ENCODE results near the gene CCDC47. TPM values are rescaled to one million over a fixed set of nuclear protein-coding genes. Genes with fewer than 3 reads are reported as not detected.

The CCDC47 gene, protein sequence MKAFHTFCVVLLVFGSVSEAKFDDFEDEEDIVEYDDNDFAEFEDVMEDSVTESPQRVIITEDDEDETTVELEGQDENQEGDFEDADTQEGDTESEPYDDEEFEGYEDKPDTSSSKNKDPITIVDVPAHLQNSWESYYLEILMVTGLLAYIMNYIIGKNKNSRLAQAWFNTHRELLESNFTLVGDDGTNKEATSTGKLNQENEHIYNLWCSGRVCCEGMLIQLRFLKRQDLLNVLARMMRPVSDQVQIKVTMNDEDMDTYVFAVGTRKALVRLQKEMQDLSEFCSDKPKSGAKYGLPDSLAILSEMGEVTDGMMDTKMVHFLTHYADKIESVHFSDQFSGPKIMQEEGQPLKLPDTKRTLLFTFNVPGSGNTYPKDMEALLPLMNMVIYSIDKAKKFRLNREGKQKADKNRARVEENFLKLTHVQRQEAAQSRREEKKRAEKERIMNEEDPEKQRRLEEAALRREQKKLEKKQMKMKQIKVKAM
- total RNA-seq (2016; rRNA removed; fragmentation: Illumina TruSeq; extraction: Trizol) (61.6 and 99.5 TPM in 2 replicates), polyA plus RNA-seq (2011; rRNA removed) (54.4 and 59.3 TPM in 2 replicates), polyA minus RNA-seq (2011; rRNA and poly(A)+ RNA removed; ENCODE audit: low replicate concordance) (19.5 and 38.0 TPM in 2 replicates), Bru-seq, nascent RNA (percentile 86 among the genes with signal in this experiment), BruChase-seq, experiment 1, labeled RNA remaining after a 6-hour chase (percentile 96 among the genes with signal in this experiment), BruChase-seq, experiment 2, labeled RNA remaining after a 2-hour chase (percentile 94 among the genes with signal in this experiment)
- 14.7 and 18.1 TPM in 2 replicates for total RNA-seq (2016; cell fraction: cytosol; rRNA removed; fragmentation: Illumina TruSeq; extraction: Trizol; ENCODE audit: low read depth)
- 56.1 and 100 TPM in 2 replicates for total RNA-seq (2016; cell fraction: insoluble cytoplasmic fraction; rRNA removed; fragmentation: Illumina TruSeq; extraction: Trizol)
- 15.1 and 20.6 TPM in 2 replicates for total RNA-seq (2016; cell fraction: membrane; rRNA removed; fragmentation: Illumina TruSeq; extraction: Trizol)
- total RNA-seq (2016; cell fraction: nucleus; rRNA removed; fragmentation: Illumina TruSeq; extraction: Trizol) = 87.9 and 101 TPM in 2 replicates
- 31.9 and 50.0 TPM in 2 replicates for polyA plus RNA-seq (2011; cell fraction: cytosol; rRNA removed)
- polyA plus RNA-seq (2011; cell fraction: nucleus; rRNA removed) = 16.9 and 28.0 TPM in 2 replicates
- 84.0 and 93.9 TPM in 2 replicates for polyA plus RNA-seq (2012)
- polyA plus RNA-seq (2016; cell fraction: cytosol; fragmentation: Illumina TruSeq; extraction: Trizol; ENCODE audit: low read depth) = 4.5 and 4.6 TPM in 2 replicates
- 48.5 and 55.2 TPM in 2 replicates for polyA plus RNA-seq (2016; cell fraction: insoluble cytoplasmic fraction; fragmentation: Illumina TruSeq; extraction: Trizol; ENCODE audit: low read depth)
- polyA plus RNA-seq (2016; cell fraction: membrane; fragmentation: Illumina TruSeq; extraction: Trizol; ENCODE audit: low read depth) = 7.8 and 9.6 TPM in 2 replicates
- polyA plus RNA-seq (2016; cell fraction: nucleus; fragmentation: Illumina TruSeq; extraction: Trizol; ENCODE audit: insufficient read depth, low read depth) = 108 and 115 TPM in 2 replicates
- 45.4 and 57.4 TPM in 2 replicates for polyA minus RNA-seq (2011; cell fraction: cytosol; rRNA and poly(A)+ RNA removed)
- 39.5 and 51.5 TPM in 2 replicates for polyA minus RNA-seq (2011; cell fraction: nucleus; rRNA and poly(A)+ RNA removed)
- long read RNA-seq, experiment 1, transcript CCDC47-204 (12 exons, 1,719 nt) = minor isoform, 8 of 165 reads
- long read RNA-seq, experiment 1, transcript CCDC47-201 (13 exons, 3,466 nt) = major isoform, 127 of 165 reads
- long read RNA-seq, experiment 1, partial matches to known transcripts = 15 of 165 reads
- long read RNA-seq, experiment 1, other reads (novel, unspliced or antisense) = 12 of 165 reads
- long read RNA-seq, experiment 2, transcript CCDC47-201 (13 exons, 3,466 nt) = major isoform, 34 of 78 reads
- long read RNA-seq, experiment 2, partial matches to known transcripts = 21 of 78 reads
- long read RNA-seq, experiment 2, other reads (novel, unspliced or antisense) = 21 of 78 reads

DNA sequence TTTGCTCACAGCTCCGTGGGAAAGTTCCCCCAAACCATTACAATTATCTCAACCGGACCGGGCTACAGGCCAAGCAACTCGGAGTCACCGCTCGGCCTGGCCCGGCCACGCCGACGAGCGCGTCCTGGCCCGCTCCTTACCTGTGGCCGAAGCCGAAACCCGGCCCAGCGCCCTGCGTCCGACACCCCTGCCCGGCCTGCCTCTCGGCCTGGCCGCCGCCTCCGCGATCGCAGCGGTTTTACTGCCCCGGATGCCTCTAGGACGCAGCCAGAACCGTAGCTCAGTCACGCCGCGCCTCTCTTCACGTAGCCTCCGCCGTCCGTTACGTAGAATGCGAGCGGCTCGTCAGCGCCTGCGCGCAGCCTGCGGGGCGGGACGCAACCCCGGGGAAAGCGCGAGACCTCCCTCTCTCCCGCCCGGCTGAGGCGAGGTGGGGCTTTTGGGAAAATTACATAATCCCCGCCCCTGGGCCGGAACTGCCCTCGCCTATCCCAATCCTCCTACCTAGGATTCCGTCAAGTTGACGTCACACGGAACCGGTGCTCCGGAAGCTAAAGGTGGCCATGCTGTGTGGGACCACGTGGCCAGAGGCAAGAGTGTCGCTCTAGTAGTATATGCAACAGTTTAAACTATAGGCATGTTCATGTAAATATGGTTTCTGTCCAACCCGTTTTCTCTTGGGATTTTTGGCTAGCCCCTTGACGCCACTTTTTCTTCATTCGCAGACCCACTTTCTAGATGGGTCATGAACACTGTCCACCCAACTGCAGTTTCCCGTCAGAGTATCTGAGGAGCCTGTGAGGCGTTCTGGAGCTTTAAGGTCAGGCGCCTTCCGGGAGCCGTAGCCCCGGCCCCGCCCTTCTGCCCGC lies at the start of gene CCDC47:
TSS of gene CCDC47 (minus strand) at position 326 of the 869 bp plus-strand sequence. CDS start 7,422 bp downstream, outside the sequence.
- DNase-seq (ENCODE audit: low spot score) = peak; percentile 100
- ChIA-PET POLR2A (interaction anchor here (0.8 to 5.0 kb wide), 38 partner anchors 8 to 732 kb away, joined by 3 to 77 read pairs (median 5); partner anchors contain the start of genes CEP95, DCAF7, DDX5 and FTSJ3), CTCF (ENCODE audit: low intra/inter-chr PET ratio, low total read pairs) (no interaction called here)
- Histone ChIP-seq H4K20me1 (ENCODE audit: insufficient read depth, low read length) (peaks cover 40% of the 10 kb centered on the region), H3K27me3 (ENCODE audit: control insufficient read depth in 1 of 2, insufficient read depth in 2 of 2, low read length in 2 of 2) (peaks cover 0 to 6% of the 10 kb centered on the region in 2 experiments; a peak in 1 of 5 replicates), H3K4me3 (replicated peaks in 1 of 3; ENCODE audit: insufficient read depth in 1 of 3, low read depth in 2 of 3, low read length in 3 of 3) (peak within 1 kb of the TSS; percentile 93 to 99 (median 94)), H3K9me3 (ENCODE audit: low read length) (no peaks in the 10 kb centered on the region), H2AFZ (ENCODE audit: low read length) (peak within 1 kb of the TSS; percentile 57), H3K27ac (ENCODE audit: extremely low read length, insufficient read depth, low read length) (peak within 1 kb of the TSS; percentile 100), H3K36me3 (replicated peaks in 1 of 2; ENCODE audit: control insufficient read depth in 1 of 2, insufficient read depth in 2 of 2, low read length in 2 of 2) (peaks cover 5 to 24% of the 10 kb centered on the region in 2 experiments; a peak in 4 of 5 replicates), H3K9ac (ENCODE audit: insufficient read depth, low read depth, low read length) (peak within 1 kb of the TSS; percentile 98), H3K79me2 (ENCODE audit: insufficient read depth, low read length) (peaks cover 90% of the 10 kb centered on the region), H3K4me2 (ENCODE audit: low read depth, low read length) (peak within 1 kb of the TSS; percentile 94), H3K4me1 (ENCODE audit: insufficient read depth, low read length) (peaks cover 45% of the 10 kb centered on the region)
- peak; percentile 91 for ATAC-seq
- FAIRE-seq = peak; percentile 98
- BruUV-seq (replicated peaks) = no TSS peak
- WGBS (ENCODE audit: low lambda C conversion rate) = under 1% methylated on average over 58 of the region's 74 CpGs
- in situ Hi-C loops (cut with HindIII; ENCODE audit: extremely low pct_ligation_motif_present, low pct_unique_long_range_greater_than_20kb) = no loop called here
- intact Hi-C loops (cut with micrococcal nuclease; ENCODE audit: unreplicated experiment) = loop anchor here (1.0 to 10.0 kb wide), 4 partner anchors 32 to 349 kb away; partner anchors contain the start of genes FTSJ3, PSMC5, SMARCD2 and STRADA
- TF ChIP-seq NFYB (CRISPR knock-in tag; IDR thresholded peaks at IDR 0.05) = peak; percentile 72
- peak; percentile 60 for TF ChIP-seq ZNF780A (CRISPR knock-in tag; IDR thresholded peaks at IDR 0.05)
- TF ChIP-seq ZSCAN22 (CRISPR knock-in tag; IDR thresholded peaks at IDR 0.05) = peak; percentile 89; the same call in 1 of the 2 replicates
- TF ChIP-seq, protein P1, sequence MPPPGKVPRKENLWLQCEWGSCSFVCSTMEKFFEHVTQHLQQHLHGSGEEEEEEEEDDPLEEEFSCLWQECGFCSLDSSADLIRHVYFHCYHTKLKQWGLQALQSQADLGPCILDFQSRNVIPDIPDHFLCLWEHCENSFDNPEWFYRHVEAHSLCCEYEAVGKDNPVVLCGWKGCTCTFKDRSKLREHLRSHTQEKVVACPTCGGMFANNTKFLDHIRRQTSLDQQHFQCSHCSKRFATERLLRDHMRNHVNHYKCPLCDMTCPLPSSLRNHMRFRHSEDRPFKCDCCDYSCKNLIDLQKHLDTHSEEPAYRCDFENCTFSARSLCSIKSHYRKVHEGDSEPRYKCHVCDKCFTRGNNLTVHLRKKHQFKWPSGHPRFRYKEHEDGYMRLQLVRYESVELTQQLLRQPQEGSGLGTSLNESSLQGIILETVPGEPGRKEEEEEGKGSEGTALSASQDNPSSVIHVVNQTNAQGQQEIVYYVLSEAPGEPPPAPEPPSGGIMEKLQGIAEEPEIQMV (CRISPR knock-in tag; IDR thresholded peaks at IDR 0.05; ENCODE audit: low read depth) = peak; percentile 81
- TF ChIP-seq ZNF839 (CRISPR knock-in tag; IDR thresholded peaks at IDR 0.05; ENCODE audit: borderline replicate concordance) = peak; percentile 29; the same call in 1 of the 2 replicates
- peak; percentile 84; the same call in 1 of the 2 replicates for TF ChIP-seq ZNF724P (CRISPR knock-in tag; IDR thresholded peaks at IDR 0.05; ENCODE audit: borderline replicate concordance)
- no peak for TF ChIP-seq MAFG (CRISPR knock-in tag; IDR thresholded peaks at IDR 0.05)
- TF ChIP-seq, protein P2, sequence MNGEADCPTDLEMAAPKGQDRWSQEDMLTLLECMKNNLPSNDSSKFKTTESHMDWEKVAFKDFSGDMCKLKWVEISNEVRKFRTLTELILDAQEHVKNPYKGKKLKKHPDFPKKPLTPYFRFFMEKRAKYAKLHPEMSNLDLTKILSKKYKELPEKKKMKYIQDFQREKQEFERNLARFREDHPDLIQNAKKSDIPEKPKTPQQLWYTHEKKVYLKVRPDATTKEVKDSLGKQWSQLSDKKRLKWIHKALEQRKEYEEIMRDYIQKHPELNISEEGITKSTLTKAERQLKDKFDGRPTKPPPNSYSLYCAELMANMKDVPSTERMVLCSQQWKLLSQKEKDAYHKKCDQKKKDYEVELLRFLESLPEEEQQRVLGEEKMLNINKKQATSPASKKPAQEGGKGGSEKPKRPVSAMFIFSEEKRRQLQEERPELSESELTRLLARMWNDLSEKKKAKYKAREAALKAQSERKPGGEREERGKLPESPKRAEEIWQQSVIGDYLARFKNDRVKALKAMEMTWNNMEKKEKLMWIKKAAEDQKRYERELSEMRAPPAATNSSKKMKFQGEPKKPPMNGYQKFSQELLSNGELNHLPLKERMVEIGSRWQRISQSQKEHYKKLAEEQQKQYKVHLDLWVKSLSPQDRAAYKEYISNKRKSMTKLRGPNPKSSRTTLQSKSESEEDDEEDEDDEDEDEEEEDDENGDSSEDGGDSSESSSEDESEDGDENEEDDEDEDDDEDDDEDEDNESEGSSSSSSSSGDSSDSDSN (CRISPR knock-in tag; IDR thresholded peaks at IDR 0.05) = peak; percentile 98
- TF ChIP-seq, protein P3, sequence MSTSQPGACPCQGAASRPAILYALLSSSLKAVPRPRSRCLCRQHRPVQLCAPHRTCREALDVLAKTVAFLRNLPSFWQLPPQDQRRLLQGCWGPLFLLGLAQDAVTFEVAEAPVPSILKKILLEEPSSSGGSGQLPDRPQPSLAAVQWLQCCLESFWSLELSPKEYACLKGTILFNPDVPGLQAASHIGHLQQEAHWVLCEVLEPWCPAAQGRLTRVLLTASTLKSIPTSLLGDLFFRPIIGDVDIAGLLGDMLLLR (CRISPR knock-in tag; IDR thresholded peaks at IDR 0.05) = peak; percentile 79
